ENCODE data around the gene CAPS.

Gene CAPS

GRCh38 chr19:5889288-5889971, 24.6 kb upstream of the CAPS start:
- no peak for TF ChIP-seq ZFX (IDR thresholded peaks at IDR 0.05; ENCODE audit: borderline replicate concordance)
- TF ChIP-seq CTCF (IDR thresholded peaks at IDR 0.05), result no peak
- no peak overlapping the region for H3K27ac ChIP-seq

GRCh38 chr19:5890099-5890498, 24.0 kb upstream of the CAPS start:
- TF ChIP-seq CTCF (IDR thresholded peaks at IDR 0.05) (no peak), ZFX (IDR thresholded peaks at IDR 0.05; ENCODE audit: borderline replicate concordance) (no peak)
- 0 out of 2 replicates have a peak overlapping the region, but pooled peaks have one; percentile 5 for H3K27ac ChIP-seq

GRCh38 chr19:5891572-5891937, 22.5 kb upstream of the CAPS start:
- H3K27ac ChIP-seq, result no peak overlapping the region
- TF ChIP-seq ZFX (IDR thresholded peaks at IDR 0.05; ENCODE audit: borderline replicate concordance) (no peak), CTCF (IDR thresholded peaks at IDR 0.05) (no peak)

- H3K27ac ChIP-seq, result no peak overlapping the region
- TF ChIP-seq ZFX (IDR thresholded peaks at IDR 0.05; ENCODE audit: borderline replicate concordance) (no peak), CTCF (IDR thresholded peaks at IDR 0.05) (peak; percentile 86)
Measured at GRCh38 chr19:5891938-5892771, 21.9 kb upstream of the CAPS start.

- no peak overlapping the region for H3K27ac ChIP-seq
Measured at GRCh38 chr19:5892772-5893275, 21.2 kb upstream of the CAPS start.

GRCh38 chr19:5893296-5893903, 20.7 kb upstream of the CAPS start:
- TF ChIP-seq CTCF (IDR thresholded peaks at IDR 0.05), result no peak
- no peak for TF ChIP-seq ZFX (IDR thresholded peaks at IDR 0.05; ENCODE audit: borderline replicate concordance)
- H3K27ac ChIP-seq, result no peak overlapping the region

More at GRCh38 chr19:5892772-5893275, 21.2 kb upstream of the CAPS start:
- TF ChIP-seq CTCF (IDR thresholded peaks at IDR 0.05), result peak; percentile 44
- no peak for TF ChIP-seq ZFX (IDR thresholded peaks at IDR 0.05; ENCODE audit: borderline replicate concordance)
